ENCODE data around the gene CCDC88A.

CCDC88A gene

GRCh38 chr2:55422876-55423665 is 3.4 kb upstream of the CCDC88A start:
- FAIRE-seq, result no peak

GRCh38 chr2:55421326-55421725 is 1.7 kb upstream of the CCDC88A start:
- FAIRE-seq, result no peak

- FAIRE-seq, result no peak
Observed at GRCh38 chr2:55420871-55421270, 1.2 kb upstream of the CCDC88A start.

DNA sequence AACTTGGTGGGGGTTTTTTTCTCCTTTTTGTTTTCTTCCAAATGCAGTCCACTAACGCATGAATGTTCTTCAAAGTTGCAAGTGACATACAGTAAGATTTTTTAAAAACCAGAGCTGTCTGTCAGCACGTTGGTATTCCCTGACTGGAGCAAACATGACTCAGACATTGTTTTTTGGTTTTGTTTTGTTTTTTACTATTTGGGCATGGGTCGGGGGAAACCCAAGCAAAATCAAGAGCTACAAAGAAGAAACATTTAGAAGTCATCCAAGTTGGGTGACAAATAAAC is 726 bp upstream of the CCDC88A start:
- FAIRE-seq, result no peak

DNA sequence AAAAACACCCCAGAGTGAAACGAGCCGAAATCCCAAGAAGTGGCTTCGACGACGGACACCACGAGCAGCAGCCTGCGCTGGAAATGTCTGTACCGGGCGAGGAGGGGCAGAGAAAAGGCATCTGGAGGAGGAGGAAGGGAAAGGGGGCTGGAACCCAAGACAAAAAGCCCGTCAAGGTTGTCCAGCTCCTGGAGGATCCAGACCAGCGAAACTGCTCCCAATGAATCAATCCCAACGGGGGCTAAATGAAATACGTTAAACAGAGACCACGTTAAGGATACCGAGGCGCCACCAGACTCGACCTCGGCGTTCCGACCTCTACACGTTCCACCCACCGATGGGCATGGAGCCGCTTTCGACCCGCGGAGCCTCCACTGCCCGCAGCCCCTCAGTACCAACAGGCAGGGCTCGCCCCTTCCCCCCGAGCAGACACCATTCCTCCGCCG is 400 bp downstream of the CCDC88A start:
- no peak for FAIRE-seq

GRCh38 chr2:55418512-55419232 is 984 bp downstream of the CCDC88A start:
- FAIRE-seq, result no peak

DNA sequence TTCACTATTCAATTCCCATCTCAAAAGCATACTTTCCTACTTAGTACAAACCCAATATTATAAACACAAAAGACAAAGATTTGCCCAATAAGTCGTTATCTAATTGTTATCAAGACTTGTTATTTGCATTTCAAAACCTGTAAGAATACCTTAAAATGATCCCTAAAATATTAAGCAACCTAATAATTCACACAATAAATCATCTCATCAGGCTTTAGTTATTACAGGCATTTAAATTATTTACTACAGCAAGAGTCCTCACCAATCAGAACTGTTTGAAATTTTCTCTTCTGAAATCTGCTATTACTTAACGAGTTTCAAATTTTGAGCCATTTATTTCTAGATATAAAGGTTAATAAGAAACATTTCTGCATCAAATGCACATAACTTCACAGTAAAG is 1.6 kb downstream of the CCDC88A start:
- FAIRE-seq, result no peak

GRCh38 chr2:55416786-55417568 is 2.7 kb downstream of the CCDC88A start:
- FAIRE-seq, result no peak

- no peak for FAIRE-seq
Observed at GRCh38 chr2:55415300-55415699, 4.4 kb downstream of the CCDC88A start.

DNA sequence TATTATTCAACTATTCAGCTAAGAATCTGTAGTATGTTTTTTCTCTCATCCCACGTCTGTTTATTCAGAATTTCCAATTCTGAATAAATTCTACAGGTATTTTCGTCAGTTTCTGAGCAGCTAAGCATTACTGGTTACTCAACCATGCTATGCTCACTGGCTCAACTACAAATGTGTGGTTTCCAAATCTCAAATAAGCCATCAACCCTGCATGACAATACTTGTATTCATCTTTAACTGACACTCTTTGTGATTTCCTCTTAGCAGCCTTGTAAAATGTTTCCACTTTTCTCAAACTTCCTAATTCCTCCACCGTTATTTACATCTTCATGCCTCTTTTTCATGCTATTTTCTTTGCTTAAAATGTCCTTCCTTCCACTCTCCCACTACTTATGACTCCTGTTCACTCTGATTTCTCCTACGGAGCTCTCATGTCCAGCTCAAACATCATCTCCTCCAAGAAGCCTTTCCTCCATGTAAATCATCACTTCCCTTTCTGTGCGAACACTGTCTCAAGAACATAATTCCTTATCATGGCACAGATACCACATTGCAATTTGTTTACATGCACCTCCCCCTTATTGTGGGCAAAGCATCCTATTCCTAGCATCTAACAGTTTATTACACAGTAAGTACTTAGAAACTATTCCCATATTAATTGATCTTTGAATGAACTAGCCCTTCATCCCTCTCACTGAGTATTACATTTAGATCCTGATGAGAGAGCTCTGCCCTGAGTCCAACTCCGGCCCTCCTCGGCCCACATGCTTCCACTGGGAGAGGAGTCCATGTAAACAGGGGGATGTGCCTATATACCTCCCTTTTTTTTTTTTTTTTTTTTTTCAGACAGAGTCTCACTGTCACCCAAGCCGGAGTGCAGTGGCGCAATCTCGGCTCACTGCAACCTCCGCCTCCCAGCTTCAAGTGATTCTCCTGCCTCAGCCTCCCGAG is 10.5 kb downstream of the CCDC88A start:
- no peak for FAIRE-seq

GRCh38 chr2:55408098-55408882 is 11.4 kb downstream of the CCDC88A start:
- FAIRE-seq, result no peak

GRCh38 chr2:55405116-55405515 is 14.5 kb downstream of the CCDC88A start:
- FAIRE-seq, result no peak

GRCh38 chr2:55403256-55403998 is 16.2 kb downstream of the CCDC88A start:
- FAIRE-seq, result no peak

GRCh38 chr2:55401124-55401523 is 18.5 kb downstream of the CCDC88A start:
- FAIRE-seq, result no peak

DNA sequence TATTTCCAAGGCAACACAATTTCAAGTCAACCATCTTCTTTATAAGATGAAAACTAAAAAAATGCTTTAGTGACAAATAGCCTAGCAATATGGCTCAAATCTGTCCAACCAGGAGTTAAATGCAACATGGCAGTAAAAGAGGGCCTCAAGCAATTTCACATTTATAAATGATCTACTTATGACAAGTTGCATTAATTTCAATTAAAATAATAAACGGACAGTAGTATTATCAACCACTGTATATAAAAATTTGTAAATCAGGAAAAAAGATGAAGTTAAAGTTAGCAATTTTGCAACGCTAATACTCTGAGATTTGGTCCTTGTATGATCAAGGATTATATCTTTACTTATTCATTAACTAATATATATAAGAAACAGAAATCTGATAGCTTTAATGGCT is 19.3 kb downstream of the CCDC88A start:
- peak; percentile 31 for FAIRE-seq

GRCh38 chr2:55399815-55400214 is 19.8 kb downstream of the CCDC88A start:
- FAIRE-seq, result no peak

DNA sequence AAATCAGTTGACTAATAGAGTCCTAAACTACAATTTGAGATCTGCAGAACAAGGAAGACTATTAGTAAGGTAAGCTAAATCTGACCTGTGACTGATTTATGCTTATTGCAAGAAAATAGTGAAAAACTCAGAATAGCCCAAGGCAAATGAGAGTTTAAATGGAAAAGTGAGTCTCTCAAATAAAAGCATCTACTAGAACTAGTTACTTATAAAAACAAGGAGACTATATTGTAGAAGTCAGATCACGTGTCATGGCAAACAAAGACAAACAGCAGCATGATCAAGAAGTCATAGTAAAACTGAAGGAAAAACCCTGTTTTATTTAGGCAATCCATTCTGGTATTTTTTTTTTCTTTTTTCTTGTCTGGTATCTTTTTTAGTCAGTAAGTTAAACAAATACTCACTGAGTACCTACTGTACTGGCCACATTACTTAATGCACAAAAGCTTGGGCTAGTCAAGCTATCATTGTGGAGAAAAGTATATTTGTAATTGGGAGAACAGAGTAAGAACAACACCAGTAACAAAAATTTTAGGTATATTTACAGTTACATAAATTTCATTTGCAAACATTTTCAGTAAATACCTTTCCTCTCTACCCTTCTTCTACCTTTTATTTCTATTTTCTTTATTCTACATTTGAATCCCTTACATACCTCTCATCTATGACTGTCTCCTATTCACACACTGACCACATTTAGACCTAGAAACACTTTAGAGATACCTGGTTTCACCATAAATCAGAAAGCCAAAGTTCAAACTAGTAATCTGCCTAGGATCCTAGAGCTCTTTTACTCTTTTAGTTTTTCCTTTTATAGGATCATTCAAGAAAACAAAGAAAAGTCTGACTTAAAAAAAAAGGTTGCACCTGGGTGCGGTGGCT is 23.7 kb downstream of the CCDC88A start:
- FAIRE-seq, result no peak

DNA sequence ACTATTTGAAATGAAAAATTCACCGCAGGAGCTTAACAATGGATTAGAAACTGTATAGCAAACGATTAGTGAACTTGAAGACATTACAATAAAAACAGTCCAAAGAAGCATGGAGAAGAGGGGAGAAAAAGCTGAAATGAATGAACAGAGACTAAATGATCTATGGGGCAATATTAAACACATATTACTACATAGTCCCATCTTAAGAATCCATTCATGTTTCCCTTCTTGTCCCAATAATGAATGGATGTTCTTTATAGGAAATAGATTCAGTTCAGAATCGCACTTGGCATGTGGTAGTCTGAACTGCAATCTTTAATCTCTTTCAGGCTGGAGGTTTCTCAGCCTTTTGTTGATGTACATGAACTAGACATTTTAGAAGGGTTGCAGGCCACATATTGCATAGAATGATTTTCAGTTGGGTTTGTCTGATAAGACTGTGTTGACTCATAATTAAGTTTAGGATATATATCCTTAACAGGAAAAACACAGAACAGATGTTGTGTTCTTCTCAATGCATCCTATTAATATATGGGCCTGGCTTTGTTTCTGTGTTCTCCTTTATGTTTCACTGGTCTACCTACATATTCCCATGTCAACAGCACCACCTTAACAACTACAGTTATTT is 27.9 kb downstream of the CCDC88A start:
- no peak for FAIRE-seq

DNA sequence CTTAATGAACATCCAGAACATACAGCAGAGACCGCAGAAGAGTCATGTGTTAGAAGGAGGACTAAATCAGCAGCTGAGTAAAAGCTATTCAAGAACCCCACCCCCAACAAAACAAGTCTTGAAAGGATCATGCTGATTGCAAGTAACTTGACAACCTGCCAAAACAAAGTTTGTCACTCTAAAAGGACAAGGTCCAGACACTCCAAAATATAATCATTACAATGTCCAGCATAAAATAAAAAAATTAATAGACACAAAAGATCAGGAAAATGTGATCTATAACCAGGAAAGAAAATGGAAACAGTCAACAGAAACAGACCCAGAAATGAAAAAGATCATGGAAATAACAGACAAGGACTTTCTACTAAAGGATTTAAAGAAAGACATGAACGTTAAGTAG is 28.5 kb downstream of the CCDC88A start:
- no peak for FAIRE-seq

Measured in endometrium (tissue), 2 donors.